ENCODE results near the gene RHOU. TPM values are rescaled to one million over a fixed set of nuclear protein-coding genes. Genes with fewer than 3 reads are reported as not detected.

The RHOU gene
- total and polyA plus RNA-seq, 2 donors (not counting 1 experiment from before 2014, with no cell fraction given): 0.23 to 11.4 TPM

GRCh38 chr1:228765168-228765946 lies 30.1 kb downstream of the RHOU start:
- Histone ChIP-seq H3K79me2 (ENCODE audit: control insufficient read depth, insufficient read depth, low read length) (no peaks in the 10 kb centered on the region), H2AFZ (ENCODE audit: low read length) (no peak overlapping the region), H3K27me3 (ENCODE audit: control insufficient read depth, insufficient read depth, low read length) (no peaks in the 10 kb centered on the region), H3K4me1 (ENCODE audit: control insufficient read depth, extremely low read depth, insufficient read depth, low read length) (no peaks in the 10 kb centered on the region), H3K27ac (ENCODE audit: insufficient read depth, low read length) (no peak overlapping the region), H3K4me3 (replicated peaks in 1 of 4; ENCODE audit: control extremely low read depth in 1 of 4, insufficient read depth in 1 of 4, low read depth in 3 of 4, low read length in 4 of 4) (no peak overlapping the region), H3K9me3 (ENCODE audit: control insufficient read depth, insufficient read depth, low read depth, low read length) (no peaks in the 10 kb centered on the region), H3K36me3 (ENCODE audit: control insufficient read depth, insufficient read depth, low read length) (no peaks in the 10 kb centered on the region), H4K20me1 (ENCODE audit: control insufficient read depth, extremely low read depth, insufficient read depth, low read length) (no peaks in the 10 kb centered on the region), H3K4me2 (ENCODE audit: extremely low read depth, insufficient read depth, low read length) (no peak overlapping the region), H3K9ac (ENCODE audit: insufficient read depth, low read length) (no peak overlapping the region)
- no peak for DNase-seq (ENCODE audit: low read depth in 2 of 2)
- TF ChIP-seq CTCF (conservative IDR thresholded peaks at IDR 0.05 in 1 of 2, IDR thresholded peaks at IDR 0.05 in 1 of 2; ENCODE audit: low read depth in 1 of 2, low read length in 2 of 2) (no peak), EZH2 (IDR thresholded peaks at IDR 0.05; ENCODE audit: low read length, missing control alignments) (no peak)

- Histone ChIP-seq H4K20me1 (ENCODE audit: control insufficient read depth, extremely low read depth, insufficient read depth, low read length) (no peaks in the 10 kb centered on the region), H3K79me2 (ENCODE audit: control insufficient read depth, insufficient read depth, low read length) (no peaks in the 10 kb centered on the region), H3K4me1 (ENCODE audit: control insufficient read depth, extremely low read depth, insufficient read depth, low read length) (no peaks in the 10 kb centered on the region), H3K4me2 (ENCODE audit: extremely low read depth, insufficient read depth, low read length) (no peak overlapping the region), H3K9ac (ENCODE audit: insufficient read depth, low read length) (no peak overlapping the region), H3K9me3 (ENCODE audit: control insufficient read depth, insufficient read depth, low read depth, low read length) (no peaks in the 10 kb centered on the region), H2AFZ (ENCODE audit: low read length) (no peak overlapping the region), H3K4me3 (replicated peaks in 1 of 4; ENCODE audit: control extremely low read depth in 1 of 4, insufficient read depth in 1 of 4, low read depth in 3 of 4, low read length in 4 of 4) (no peak overlapping the region), H3K36me3 (ENCODE audit: control insufficient read depth, insufficient read depth, low read length) (no peaks in the 10 kb centered on the region), H3K27me3 (ENCODE audit: control insufficient read depth, insufficient read depth, low read length) (no peaks in the 10 kb centered on the region), H3K27ac (ENCODE audit: insufficient read depth, low read length) (no peak overlapping the region)
- TF ChIP-seq CTCF (conservative IDR thresholded peaks at IDR 0.05 in 1 of 2, IDR thresholded peaks at IDR 0.05 in 1 of 2; ENCODE audit: low read depth in 1 of 2, low read length in 2 of 2): no peak
- TF ChIP-seq EZH2 (IDR thresholded peaks at IDR 0.05; ENCODE audit: low read length, missing control alignments): no peak
- DNase-seq (ENCODE audit: low read depth in 2 of 2): no peak
These were observed 31.5 kb downstream of the RHOU start for GRCh38 chr1:228766788-228767187.

- Histone ChIP-seq H3K4me1 (ENCODE audit: control insufficient read depth, extremely low read depth, insufficient read depth, low read length) (no peaks in the 10 kb centered on the region), H3K36me3 (ENCODE audit: control insufficient read depth, insufficient read depth, low read length) (no peaks in the 10 kb centered on the region), H3K4me2 (ENCODE audit: extremely low read depth, insufficient read depth, low read length) (no peak overlapping the region)
These were observed 32.5 kb downstream of the RHOU start for GRCh38 chr1:228767636-228768354.

More at GRCh38 chr1:228767636-228768354, 32.5 kb downstream of the RHOU start:
- DNase-seq (ENCODE audit: low read depth in 2 of 2): no peak
- Histone ChIP-seq H3K9ac (ENCODE audit: insufficient read depth, low read length) (no peak overlapping the region), H4K20me1 (ENCODE audit: control insufficient read depth, extremely low read depth, insufficient read depth, low read length) (no peaks in the 10 kb centered on the region), H3K4me3 (replicated peaks in 1 of 4; ENCODE audit: control extremely low read depth in 1 of 4, insufficient read depth in 1 of 4, low read depth in 3 of 4, low read length in 4 of 4) (no peak overlapping the region), H3K27ac (ENCODE audit: insufficient read depth, low read length) (no peak overlapping the region), H2AFZ (ENCODE audit: low read length) (no peak overlapping the region), H3K79me2 (ENCODE audit: control insufficient read depth, insufficient read depth, low read length) (no peaks in the 10 kb centered on the region), H3K9me3 (ENCODE audit: control insufficient read depth, insufficient read depth, low read depth, low read length) (no peaks in the 10 kb centered on the region), H3K27me3 (ENCODE audit: control insufficient read depth, insufficient read depth, low read length) (no peaks in the 10 kb centered on the region)
- TF ChIP-seq CTCF (conservative IDR thresholded peaks at IDR 0.05 in 1 of 2, IDR thresholded peaks at IDR 0.05 in 1 of 2; ENCODE audit: low read depth in 1 of 2, low read length in 2 of 2) (no peak), EZH2 (IDR thresholded peaks at IDR 0.05; ENCODE audit: low read length, missing control alignments) (no peak)
